Ishikawa (cell line): ENCODE results near the gene PMEPA1.

Experiments used
- CREB1 ChIP-seq: IDR thresholded peaks from 2 replicates; pipeline ENCODE4 v1.6.1; 2012; ENCODE audit warnings: low read depth
- EGR1 ChIP-seq: IDR thresholded peaks from 2 replicates; pipeline ENCODE4 v1.6.1; 2012
- EP300 ChIP-seq: IDR thresholded peaks from 2 replicates; pipeline ENCODE4 v1.6.1; 2012; ENCODE audit warnings: borderline replicate concordance
- FOXM1 ChIP-seq: IDR thresholded peaks from 2 replicates; pipeline ENCODE4 v1.6.1; 2012; ENCODE audit warnings: low read depth, borderline replicate concordance
- NFIC ChIP-seq: IDR thresholded peaks from 2 replicates; pipeline ENCODE4 v1.6.1; 2012
- RAD21 ChIP-seq: IDR thresholded peaks from 2 replicates; pipeline ENCODE4 v1.6.1; 2012; ENCODE audit warnings: low read depth
- TAF1 ChIP-seq: IDR thresholded peaks from 2 replicates; pipeline ENCODE4 v1.6.1; 2012; ENCODE audit warnings: low read depth, mild to moderate bottlenecking
- YY1 ChIP-seq: IDR thresholded peaks from 2 replicates; pipeline ENCODE4 v1.6.1; 2012; ENCODE audit warnings: low read depth
- ZBTB7A ChIP-seq: IDR thresholded peaks from 2 replicates; pipeline ENCODE4 v1.6.1; 2012; ENCODE audit warnings: low read depth
- TF ChIP-seq, protein P1 (sequence below): IDR thresholded peaks from 2 replicates; pipeline ENCODE4 v1.6.1; 2012
- TF ChIP-seq, protein P2 (sequence below): IDR thresholded peaks from 2 replicates; pipeline ENCODE4 v1.6.1; 2012
- TF ChIP-seq, protein P3 (sequence below): IDR thresholded peaks from 2 replicates; pipeline ENCODE4 v1.6.1; 2012; ENCODE audit warnings: low read depth, mild to moderate bottlenecking

DNA sequence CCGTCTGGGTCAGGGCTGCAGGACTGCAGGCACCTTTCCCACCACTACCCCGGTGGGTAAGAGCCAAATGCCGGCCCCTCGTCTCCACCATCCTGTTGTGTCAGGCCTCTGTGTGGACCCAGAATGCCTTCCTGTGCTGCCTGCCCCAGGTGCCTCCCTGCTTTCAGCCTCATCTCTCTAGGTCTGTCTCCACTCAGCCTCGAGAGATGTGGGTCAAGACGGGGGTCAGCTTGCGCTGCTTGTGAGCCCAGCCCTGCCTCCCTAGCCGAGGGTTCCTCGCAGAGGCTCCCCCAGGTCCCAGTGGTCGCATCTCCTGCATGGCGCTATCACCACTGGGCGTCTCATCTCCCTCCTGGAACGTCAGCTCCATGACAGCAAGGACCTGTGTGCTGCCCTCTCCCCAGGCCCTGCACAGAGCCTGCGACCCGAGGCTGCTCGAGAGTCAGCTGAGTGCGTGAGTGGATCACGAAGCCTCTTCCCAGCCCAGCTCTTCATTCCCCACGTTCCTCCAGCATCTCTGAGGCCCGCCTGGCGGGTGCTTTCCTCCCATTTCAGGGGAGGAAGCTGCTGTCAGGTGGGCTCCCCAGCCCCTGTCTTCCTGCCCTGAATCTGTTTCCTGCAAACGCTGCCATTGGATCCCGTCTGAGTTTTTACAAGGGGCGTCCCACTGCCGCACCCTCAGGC, 50.8 kb downstream of the PMEPA1 start:
- TF ChIP-seq YY1 (no peak), RAD21 (no peak), FOXM1 (no peak), EGR1 (no peak), EP300 (no peak), CREB1 (no peak), NFIC (no peak), TAF1 (no peak), ZBTB7A (no peak)
- TF ChIP-seq, protein P1, sequence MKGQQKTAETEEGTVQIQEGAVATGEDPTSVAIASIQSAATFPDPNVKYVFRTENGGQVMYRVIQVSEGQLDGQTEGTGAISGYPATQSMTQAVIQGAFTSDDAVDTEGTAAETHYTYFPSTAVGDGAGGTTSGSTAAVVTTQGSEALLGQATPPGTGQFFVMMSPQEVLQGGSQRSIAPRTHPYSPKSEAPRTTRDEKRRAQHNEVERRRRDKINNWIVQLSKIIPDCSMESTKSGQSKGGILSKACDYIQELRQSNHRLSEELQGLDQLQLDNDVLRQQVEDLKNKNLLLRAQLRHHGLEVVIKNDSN = no peak
- TF ChIP-seq, protein P2, sequence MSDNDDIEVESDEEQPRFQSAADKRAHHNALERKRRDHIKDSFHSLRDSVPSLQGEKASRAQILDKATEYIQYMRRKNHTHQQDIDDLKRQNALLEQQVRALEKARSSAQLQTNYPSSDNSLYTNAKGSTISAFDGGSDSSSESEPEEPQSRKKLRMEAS = no peak
- TF ChIP-seq, protein P3, sequence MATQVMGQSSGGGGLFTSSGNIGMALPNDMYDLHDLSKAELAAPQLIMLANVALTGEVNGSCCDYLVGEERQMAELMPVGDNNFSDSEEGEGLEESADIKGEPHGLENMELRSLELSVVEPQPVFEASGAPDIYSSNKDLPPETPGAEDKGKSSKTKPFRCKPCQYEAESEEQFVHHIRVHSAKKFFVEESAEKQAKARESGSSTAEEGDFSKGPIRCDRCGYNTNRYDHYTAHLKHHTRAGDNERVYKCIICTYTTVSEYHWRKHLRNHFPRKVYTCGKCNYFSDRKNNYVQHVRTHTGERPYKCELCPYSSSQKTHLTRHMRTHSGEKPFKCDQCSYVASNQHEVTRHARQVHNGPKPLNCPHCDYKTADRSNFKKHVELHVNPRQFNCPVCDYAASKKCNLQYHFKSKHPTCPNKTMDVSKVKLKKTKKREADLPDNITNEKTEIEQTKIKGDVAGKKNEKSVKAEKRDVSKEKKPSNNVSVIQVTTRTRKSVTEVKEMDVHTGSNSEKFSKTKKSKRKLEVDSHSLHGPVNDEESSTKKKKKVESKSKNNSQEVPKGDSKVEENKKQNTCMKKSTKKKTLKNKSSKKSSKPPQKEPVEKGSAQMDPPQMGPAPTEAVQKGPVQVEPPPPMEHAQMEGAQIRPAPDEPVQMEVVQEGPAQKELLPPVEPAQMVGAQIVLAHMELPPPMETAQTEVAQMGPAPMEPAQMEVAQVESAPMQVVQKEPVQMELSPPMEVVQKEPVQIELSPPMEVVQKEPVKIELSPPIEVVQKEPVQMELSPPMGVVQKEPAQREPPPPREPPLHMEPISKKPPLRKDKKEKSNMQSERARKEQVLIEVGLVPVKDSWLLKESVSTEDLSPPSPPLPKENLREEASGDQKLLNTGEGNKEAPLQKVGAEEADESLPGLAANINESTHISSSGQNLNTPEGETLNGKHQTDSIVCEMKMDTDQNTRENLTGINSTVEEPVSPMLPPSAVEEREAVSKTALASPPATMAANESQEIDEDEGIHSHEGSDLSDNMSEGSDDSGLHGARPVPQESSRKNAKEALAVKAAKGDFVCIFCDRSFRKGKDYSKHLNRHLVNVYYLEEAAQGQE = no peak
